ENCODE measurements around the gene LHFPL2. TPM values are rescaled to one million over a fixed set of nuclear protein-coding genes. Genes with fewer than 3 reads are reported as not detected.

The LHFPL2 gene
- total and polyA plus RNA-seq, 9 of the 15 experiments (the other 6 are each of a cell fraction or from before 2014, with no cell fraction given): 1.0 to 6.6 (median 4.6) TPM

GRCh38 chr5:78562001-78562400, 86.6 kb downstream of the LHFPL2 start:
- no TSS peak for BruUV-seq (replicated peaks)
- no peaks in the 10 kb centered on the region for H3K9me1 ChIP-seq (ENCODE audit: control insufficient read depth, insufficient read depth, low read length)
- H3K36me3 ChIP-seq (ENCODE audit: control insufficient read depth, insufficient read depth, low read length): no peaks in the 10 kb centered on the region
- no peaks in the 10 kb centered on the region for H3K79me2 ChIP-seq (ENCODE audit: control insufficient read depth, insufficient read depth, low read length)
- no peak overlapping the region for H3K27ac ChIP-seq (ENCODE audit: extremely low read depth, low read depth, low read length)
- no peak overlapping the region for H3K4me3 ChIP-seq
- intact Hi-C loops (cut with micrococcal nuclease) (no loop called here), in situ Hi-C loops (cut with MboI) (no loop called here)
- no peak overlapping the region for H2AFZ ChIP-seq (ENCODE audit: low read depth, low read length)
- H3K4me2 ChIP-seq (ENCODE audit: insufficient read depth, low read length): no peak overlapping the region
- no peaks in the 10 kb centered on the region for H3K9me3 ChIP-seq (replicated peaks; ENCODE audit: control insufficient read depth, insufficient read depth, low read depth, low read length)
- H3K4me1 ChIP-seq (replicated peaks in 1 of 2; ENCODE audit: control insufficient read depth in 2 of 2, insufficient read depth in 2 of 2, low read length in 2 of 2): no peaks in the 10 kb centered on the region
- ATAC-seq (no peak), FAIRE-seq (no peak), DNase-seq (ENCODE audit: extremely low read depth in 1 of 4, low spot score in 3 of 4) (no peak)
- no peaks in the 10 kb centered on the region for H3K27me3 ChIP-seq (ENCODE audit: control insufficient read depth in 2 of 2, insufficient read depth in 2 of 2, low read length in 2 of 2)
- WGBS (ENCODE audit: insufficient coverage, low coverage, missing lambda C conversion rate): 96% methylated on average over 3 of the region's 3 CpGs
- ChIA-PET POLR2A (interaction anchor here (0.6 kb wide), 1 partner anchor 959 kb away, joined by 3 read pairs; no protein-coding TSS in a partner anchor), CTCF (ENCODE audit: low intra/inter-chr PET ratio) (no interaction called here)
- H3K9ac ChIP-seq (ENCODE audit: insufficient read depth in 1 of 2, low read depth in 2 of 2, low read length in 2 of 2): no peak overlapping the region
- 0 out of 2 replicates have a peak, but pooled peaks cover 5% of the 10 kb centered on the region for H4K20me1 ChIP-seq (replicated peaks; ENCODE audit: control insufficient read depth, insufficient read depth, low read length)
- TF ChIP-seq SMAD2 (IDR thresholded peaks at IDR 0.05; ENCODE audit: low read depth, low read length) (no peak), ILF3 (IDR thresholded peaks at IDR 0.05; ENCODE audit: borderline replicate concordance) (no peak), PCBP2 (IDR thresholded peaks at IDR 0.05; ENCODE audit: low read depth, low read length, poor library complexity, severe bottlenecking) (no peak), PHB2 (IDR thresholded peaks at IDR 0.05; ENCODE audit: low read depth) (no peak), DLX4 (CRISPR knock-in tag; IDR thresholded peaks at IDR 0.05) (no peak), DNMT1 (IDR thresholded peaks at IDR 0.05) (no peak), ERF (CRISPR knock-in tag; IDR thresholded peaks at IDR 0.05) (no peak), ZNF511 (CRISPR knock-in tag; IDR thresholded peaks at IDR 0.05) (no peak), GTF3C2 (IDR thresholded peaks at IDR 0.05; ENCODE audit: borderline replicate concordance, extremely low read depth, insufficient read length) (no peak), MEIS2 (IDR thresholded peaks at IDR 0.05; ENCODE audit: partially characterized antibody) (no peak)
- TF ChIP-seq, protein P1, sequence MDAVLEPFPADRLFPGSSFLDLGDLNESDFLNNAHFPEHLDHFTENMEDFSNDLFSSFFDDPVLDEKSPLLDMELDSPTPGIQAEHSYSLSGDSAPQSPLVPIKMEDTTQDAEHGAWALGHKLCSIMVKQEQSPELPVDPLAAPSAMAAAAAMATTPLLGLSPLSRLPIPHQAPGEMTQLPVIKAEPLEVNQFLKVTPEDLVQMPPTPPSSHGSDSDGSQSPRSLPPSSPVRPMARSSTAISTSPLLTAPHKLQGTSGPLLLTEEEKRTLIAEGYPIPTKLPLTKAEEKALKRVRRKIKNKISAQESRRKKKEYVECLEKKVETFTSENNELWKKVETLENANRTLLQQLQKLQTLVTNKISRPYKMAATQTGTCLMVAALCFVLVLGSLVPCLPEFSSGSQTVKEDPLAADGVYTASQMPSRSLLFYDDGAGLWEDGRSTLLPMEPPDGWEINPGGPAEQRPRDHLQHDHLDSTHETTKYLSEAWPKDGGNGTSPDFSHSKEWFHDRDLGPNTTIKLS (IDR thresholded peaks at IDR 0.05; ENCODE audit: borderline replicate concordance, low read depth): no peak
- TF ChIP-seq, protein P2, sequence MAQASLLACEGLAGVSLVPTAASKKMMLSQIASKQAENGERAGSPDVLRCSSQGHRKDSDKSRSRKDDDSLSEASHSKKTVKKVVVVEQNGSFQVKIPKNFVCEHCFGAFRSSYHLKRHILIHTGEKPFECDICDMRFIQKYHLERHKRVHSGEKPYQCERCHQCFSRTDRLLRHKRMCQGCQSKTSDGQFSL (CRISPR knock-in tag; IDR thresholded peaks at IDR 0.05): no peak
- TF ChIP-seq, protein P2 (tag; IDR thresholded peaks at IDR 0.05): no peak
- TF ChIP-seq, protein P3, sequence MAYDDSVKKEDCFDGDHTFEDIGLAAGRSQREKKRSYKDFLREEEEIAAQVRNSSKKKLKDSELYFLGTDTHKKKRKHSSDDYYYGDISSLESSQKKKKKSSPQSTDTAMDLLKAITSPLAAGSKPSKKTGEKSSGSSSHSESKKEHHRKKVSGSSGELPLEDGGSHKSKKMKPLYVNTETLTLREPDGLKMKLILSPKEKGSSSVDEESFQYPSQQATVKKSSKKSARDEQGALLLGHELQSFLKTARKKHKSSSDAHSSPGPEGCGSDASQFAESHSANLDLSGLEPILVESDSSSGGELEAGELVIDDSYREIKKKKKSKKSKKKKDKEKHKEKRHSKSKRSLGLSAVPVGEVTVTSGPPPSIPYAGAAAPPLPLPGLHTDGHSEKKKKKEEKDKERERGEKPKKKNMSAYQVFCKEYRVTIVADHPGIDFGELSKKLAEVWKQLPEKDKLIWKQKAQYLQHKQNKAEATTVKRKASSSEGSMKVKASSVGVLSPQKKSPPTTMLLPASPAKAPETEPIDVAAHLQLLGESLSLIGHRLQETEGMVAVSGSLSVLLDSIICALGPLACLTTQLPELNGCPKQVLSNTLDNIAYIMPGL (CRISPR knock-in tag; IDR thresholded peaks at IDR 0.05): no peak

All from K562 (cell line).